ENCODE results near the gene WDCP. TPM values are rescaled to one million over a fixed set of nuclear protein-coding genes. Genes with fewer than 3 reads are reported as not detected.

WDCP gene
- total RNA-seq, 1 experiment from 2014 or later, result 19.9 TPM

DNA sequence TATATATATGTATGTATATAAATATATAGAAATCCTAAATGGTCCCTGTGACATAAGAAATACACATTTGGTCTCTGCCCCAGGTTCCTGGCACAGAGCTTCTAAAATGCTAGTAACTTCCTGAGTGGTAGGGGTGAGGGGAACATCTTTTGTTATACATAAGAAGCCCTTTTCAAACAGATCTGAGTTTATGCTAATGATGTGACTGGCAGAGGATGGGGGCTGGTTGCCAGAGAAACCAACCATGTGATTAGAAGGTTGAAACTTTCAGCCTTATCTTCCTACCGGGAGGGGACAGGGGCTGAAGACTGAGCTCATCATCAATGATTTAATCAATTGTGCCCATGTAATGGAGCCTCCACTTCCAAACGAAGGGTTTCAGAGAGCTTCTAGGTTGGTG is 21.0 kb downstream of the WDCP start:
- Histone ChIP-seq H2AFZ (ENCODE audit: low read depth, low read length, poor library complexity, severe bottlenecking) (no peak overlapping the region), H3K36me3 (ENCODE audit: control insufficient read depth in 1 of 2, insufficient read depth in 2 of 2, low read length in 2 of 2) (peaks cover 19 to 20% of the 10 kb centered on the region in 2 experiments), H3K9ac (ENCODE audit: low read length) (no peak overlapping the region), H4K20me1 (ENCODE audit: insufficient read depth) (no peaks in the 10 kb centered on the region), H3K27ac (ENCODE audit: low read depth, low read length) (no peak overlapping the region), H3K4me1 (ENCODE audit: control insufficient read depth in 1 of 2, insufficient read depth in 2 of 2, low read length in 2 of 2) (peaks cover 0 to 1% of the 10 kb centered on the region in 2 experiments; a peak in 1 of 4 replicates), H3K9me2 (ENCODE audit: insufficient read depth) (no peaks in the 10 kb centered on the region), H3K27me3 (ENCODE audit: insufficient read depth, low read length) (no peaks in the 10 kb centered on the region), H3K4me3 (replicated peaks in 1 of 2; ENCODE audit: low read depth in 1 of 2, low read length in 2 of 2) (no peak overlapping the region), H3K79me2 (ENCODE audit: insufficient read depth, low read length) (no peaks in the 10 kb centered on the region), H3K9me3 (ENCODE audit: control insufficient read depth in 1 of 2, insufficient read depth in 1 of 2, low read depth in 1 of 2, low read length in 2 of 2) (no peaks in the 10 kb centered on the region), H3K4me2 (ENCODE audit: low read length) (no peak overlapping the region)
- intact Hi-C loops (cut with micrococcal nuclease), result no loop called here
- BruUV-seq (replicated peaks), result no TSS peak
- ATAC-seq (no peak), DNase-seq (ENCODE audit: low read depth, low spot score) (no peak)
- CTCF ChIA-PET, result no interaction called here
- RAD21 ChIA-PET (ENCODE audit: low non-redundant PET in 1 of 2, low total read pairs in 2 of 2, uncharacterized antibody in 2 of 2, unreplicated experiment in 2 of 2), result no interaction called here
- POLR2A ChIA-PET, result no interaction called here
- TF ChIP-seq EZH2 (IDR thresholded peaks at IDR 0.05) (no peak), TCF7L2 (IDR thresholded peaks at IDR 0.05; ENCODE audit: borderline replicate concordance, extremely low read depth, insufficient read depth, insufficient read length) (no peak), EZH2phosphoT487 (IDR thresholded peaks at IDR 0.05; ENCODE audit: borderline replicate concordance) (no peak)

DNA sequence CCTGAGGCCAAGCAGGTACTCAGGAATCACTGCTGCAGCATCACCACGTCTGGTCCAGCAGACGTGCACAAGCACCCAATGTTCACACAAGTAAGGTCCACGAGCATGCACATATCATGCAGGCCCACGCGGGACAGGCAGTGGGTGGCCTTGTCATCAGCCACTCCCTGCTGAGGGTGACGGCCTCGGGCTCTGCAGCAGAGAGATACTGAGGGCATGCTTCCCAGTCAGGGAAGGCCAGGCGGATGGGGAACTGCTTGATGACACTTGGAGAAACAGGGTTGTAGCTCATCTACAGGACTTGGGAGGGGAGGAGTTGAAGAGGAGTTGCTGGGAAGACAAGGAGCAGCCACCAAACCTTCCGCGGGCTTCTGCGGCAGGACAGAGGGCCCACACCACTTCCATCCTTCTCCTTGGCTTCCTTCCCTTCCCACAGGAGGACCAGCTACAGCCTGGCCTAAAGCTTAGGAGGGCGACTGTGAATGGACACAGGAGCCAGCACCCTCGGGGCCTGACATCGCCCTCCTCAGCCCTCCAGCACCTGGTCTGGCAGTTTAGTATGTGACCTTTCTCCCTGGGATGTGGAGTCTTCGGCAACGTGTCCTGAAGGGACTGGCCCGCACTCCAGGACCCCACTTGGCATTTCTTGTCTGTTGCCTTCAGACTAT is 22.1 kb downstream of the WDCP start:
- intact Hi-C loops (cut with micrococcal nuclease), result no loop called here
- DNase-seq (ENCODE audit: low read depth, low spot score) (no peak), ATAC-seq (no peak)
- POLR2A ChIA-PET, result interaction anchor here (1.2 kb wide), 1 partner anchor 22 kb away, joined by 3 read pairs; the partner anchor contains the start of gene WDCP
- no peaks in the 10 kb centered on the region for H3K9me2 ChIP-seq (ENCODE audit: insufficient read depth)
- H3K27ac ChIP-seq (ENCODE audit: low read depth, low read length), result no peak overlapping the region
- H3K36me3 ChIP-seq (ENCODE audit: control insufficient read depth in 1 of 2, insufficient read depth in 2 of 2, low read length in 2 of 2), result peaks cover 9 to 13% of the 10 kb centered on the region in 2 experiments
- H3K4me2 ChIP-seq (ENCODE audit: low read length), result no peak overlapping the region
- no peak overlapping the region for H3K4me3 ChIP-seq (replicated peaks in 1 of 2; ENCODE audit: low read depth in 1 of 2, low read length in 2 of 2)
- H3K9ac ChIP-seq (ENCODE audit: low read length), result no peak overlapping the region
- no peaks in the 10 kb centered on the region for H3K27me3 ChIP-seq (ENCODE audit: insufficient read depth, low read length)
- CTCF ChIA-PET, result no interaction called here
- H3K79me2 ChIP-seq (ENCODE audit: insufficient read depth, low read length), result no peaks in the 10 kb centered on the region
- no peaks in the 10 kb centered on the region for H4K20me1 ChIP-seq (ENCODE audit: insufficient read depth)
- BruUV-seq (replicated peaks), result no TSS peak
- TF ChIP-seq POLR2A (IDR thresholded peaks at IDR 0.05; ENCODE audit: borderline replicate concordance, extremely low read depth, insufficient read depth, insufficient read length), result no peak
- TF ChIP-seq CEBPB (IDR thresholded peaks at IDR 0.05; ENCODE audit: low read depth), result no peak
- TF ChIP-seq YY1 (IDR thresholded peaks at IDR 0.05; ENCODE audit: extremely low read depth, insufficient replicate concordance, low read depth, low read length), result no peak
- TF ChIP-seq, protein P1, sequence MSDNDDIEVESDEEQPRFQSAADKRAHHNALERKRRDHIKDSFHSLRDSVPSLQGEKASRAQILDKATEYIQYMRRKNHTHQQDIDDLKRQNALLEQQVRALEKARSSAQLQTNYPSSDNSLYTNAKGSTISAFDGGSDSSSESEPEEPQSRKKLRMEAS (IDR thresholded peaks at IDR 0.05), result no peak
- TF ChIP-seq ATF3 (IDR thresholded peaks at IDR 0.05), result no peak
- TF ChIP-seq ZBTB33 (IDR thresholded peaks at IDR 0.05; ENCODE audit: extremely low read depth, insufficient replicate concordance, low read length), result no peak
- no peak for TF ChIP-seq SP1 (IDR thresholded peaks at IDR 0.05; ENCODE audit: low read depth)
- TF ChIP-seq ZNF274 (IDR thresholded peaks at IDR 0.05; ENCODE audit: low read depth, low read length), result no peak
- no peak for TF ChIP-seq EZH2phosphoT487 (IDR thresholded peaks at IDR 0.05; ENCODE audit: borderline replicate concordance)
- peaks cover 0 to 4% of the 10 kb centered on the region in 2 experiments; a peak in 1 of 4 replicates for H3K4me1 ChIP-seq (ENCODE audit: control insufficient read depth in 1 of 2, insufficient read depth in 2 of 2, low read length in 2 of 2)
- H3K9me3 ChIP-seq (ENCODE audit: control insufficient read depth in 1 of 2, insufficient read depth in 1 of 2, low read depth in 1 of 2, low read length in 2 of 2), result no peaks in the 10 kb centered on the region
- RAD21 ChIA-PET (ENCODE audit: low non-redundant PET in 1 of 2, low total read pairs in 2 of 2, uncharacterized antibody in 2 of 2, unreplicated experiment in 2 of 2), result no interaction called here
- no peak overlapping the region for H2AFZ ChIP-seq (ENCODE audit: low read depth, low read length, poor library complexity, severe bottlenecking)

All from HCT116 (cell line).